Hematopoietic multipotent progenitor cell treated with erythropoietin and hydrocortisone succinate and interleukin-3 and kit ligand, for 15 days (in vitro differentiated cells): ENCODE data around the gene PTPRD.
"Not testable (repeated sequence)": the region's sequence is repeated elsewhere in the genome, so short reads cannot be mapped to it uniquely, and the experiment has no call there.

Experiments
- DNase-seq: peaks from one replicate; pipeline ENCODE4 v3.0.0-alpha.2; 2015; ENCODE audit warnings: low spot score

The PTPRD gene

GRCh38 chr9:10479172-10479571 lies 133.6 kb downstream of the PTPRD start:
- DNase-seq = no peak

- DNase-seq = not testable (repeated sequence)
Observed at GRCh38 chr9:10449201-10449617, 163.6 kb downstream of the PTPRD start.

DNA sequence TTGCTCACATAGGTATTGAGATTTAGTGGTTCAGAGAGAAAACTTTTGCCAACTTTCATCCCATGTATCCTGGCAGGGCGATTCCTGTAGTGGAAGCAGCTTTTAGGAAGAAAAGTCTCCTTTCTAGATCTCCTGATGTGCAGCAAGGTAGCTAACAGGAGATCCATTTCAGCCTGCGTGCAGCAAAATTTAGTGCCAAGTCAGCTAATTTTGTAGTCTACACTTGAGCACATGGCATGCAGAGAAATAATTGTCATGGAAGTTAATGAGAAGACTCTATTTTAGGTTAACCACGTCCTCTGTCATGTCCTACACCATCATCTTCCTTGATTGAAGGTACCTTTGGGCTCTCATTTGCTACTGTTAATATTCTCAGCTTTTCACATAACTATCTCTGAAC lies 165.8 kb downstream of the PTPRD start:
- DNase-seq = no peak

GRCh38 chr9:10443868-10444204 lies 169.0 kb downstream of the PTPRD start:
- DNase-seq = no peak

- DNase-seq = no peak
Observed at GRCh38 chr9:10443181-10443867, 169.5 kb downstream of the PTPRD start.

DNA sequence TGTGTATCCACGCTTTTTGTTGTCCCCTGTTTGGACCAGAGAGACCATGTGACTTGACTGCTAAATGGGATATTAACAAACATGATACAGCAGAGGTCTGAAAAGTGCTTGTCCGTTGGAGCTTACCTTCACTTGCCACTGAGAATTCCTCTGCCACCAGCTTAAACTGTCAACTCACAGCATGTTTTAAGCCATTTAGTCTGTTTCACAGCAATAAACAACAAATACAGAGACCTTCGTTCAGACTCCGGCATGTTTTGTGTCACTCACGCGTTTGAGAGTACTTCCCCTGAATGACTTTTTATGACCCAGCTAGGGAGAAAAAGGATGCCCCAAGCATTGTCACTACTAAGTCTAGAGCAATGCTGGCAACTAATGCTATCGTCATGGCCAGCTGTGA lies 173.8 kb downstream of the PTPRD start:
- DNase-seq = no peak

- no peak for DNase-seq
Observed at GRCh38 chr9:10436756-10437155, 176.0 kb downstream of the PTPRD start.

- DNase-seq = no peak
Observed at GRCh38 chr9:10434412-10434811, 178.4 kb downstream of the PTPRD start.

GRCh38 chr9:10411272-10411671 lies 201.5 kb downstream of the PTPRD start:
- no peak for DNase-seq

DNA sequence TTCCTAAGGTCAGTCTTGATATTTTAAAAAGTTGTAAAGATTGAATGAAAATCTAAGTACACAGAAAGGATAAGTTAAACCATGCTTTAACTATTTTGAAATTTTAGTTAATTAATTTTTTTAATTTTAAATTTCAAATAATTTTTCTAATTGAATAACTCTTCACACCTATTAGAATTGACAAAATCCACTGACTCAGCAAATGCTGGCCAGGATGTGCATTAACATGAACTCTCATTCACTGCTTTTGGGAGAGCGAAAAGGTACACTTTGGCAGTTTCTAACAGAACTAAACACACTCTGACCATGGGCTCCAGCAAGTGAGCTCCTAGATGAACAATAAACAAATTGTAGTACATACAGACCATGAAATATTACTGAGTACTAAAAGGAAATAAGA lies 209.5 kb downstream of the PTPRD start:
- DNase-seq = no peak

GRCh38 chr9:10396615-10397014 lies 216.2 kb downstream of the PTPRD start:
- DNase-seq = no peak

DNA sequence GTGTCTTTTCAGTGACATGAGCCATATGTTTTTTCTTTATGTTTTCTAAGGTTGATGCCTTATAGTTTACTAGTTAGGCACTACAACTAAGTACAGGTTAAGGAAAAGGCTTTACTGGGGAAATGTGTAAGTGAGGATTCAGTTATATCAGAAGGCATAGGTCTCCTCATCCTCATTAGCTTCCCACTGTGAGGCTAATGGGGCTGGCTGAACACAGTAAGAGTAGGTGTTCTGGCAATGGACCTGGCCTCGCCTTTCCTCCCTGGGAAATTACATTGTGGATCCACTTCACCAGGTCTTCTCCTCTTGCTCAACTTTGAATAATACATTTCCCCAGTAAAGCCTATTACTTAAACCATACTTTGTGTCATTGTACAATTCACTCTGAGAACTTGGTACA lies 225.5 kb downstream of the PTPRD start:
- no peak for DNase-seq

DNA sequence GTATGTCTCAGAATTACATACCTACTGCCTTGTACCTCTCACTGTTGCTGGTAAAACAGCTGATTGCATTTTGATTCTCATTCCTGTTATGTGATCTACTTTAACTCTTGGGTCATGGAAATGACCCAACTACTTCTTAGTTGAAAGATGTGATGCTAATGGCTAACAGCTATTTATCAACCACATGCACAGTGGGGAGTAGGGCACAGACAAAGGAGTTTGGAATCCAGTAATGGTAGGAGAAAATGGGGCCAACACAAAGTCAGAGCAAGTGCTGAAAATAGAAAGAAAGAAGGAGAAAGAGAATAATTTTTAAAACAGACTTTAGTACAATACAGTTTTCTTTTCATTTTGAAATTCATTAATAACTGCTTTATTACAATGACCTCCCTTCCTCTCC lies 241.0 kb downstream of the PTPRD start:
- DNase-seq = no peak

DNA sequence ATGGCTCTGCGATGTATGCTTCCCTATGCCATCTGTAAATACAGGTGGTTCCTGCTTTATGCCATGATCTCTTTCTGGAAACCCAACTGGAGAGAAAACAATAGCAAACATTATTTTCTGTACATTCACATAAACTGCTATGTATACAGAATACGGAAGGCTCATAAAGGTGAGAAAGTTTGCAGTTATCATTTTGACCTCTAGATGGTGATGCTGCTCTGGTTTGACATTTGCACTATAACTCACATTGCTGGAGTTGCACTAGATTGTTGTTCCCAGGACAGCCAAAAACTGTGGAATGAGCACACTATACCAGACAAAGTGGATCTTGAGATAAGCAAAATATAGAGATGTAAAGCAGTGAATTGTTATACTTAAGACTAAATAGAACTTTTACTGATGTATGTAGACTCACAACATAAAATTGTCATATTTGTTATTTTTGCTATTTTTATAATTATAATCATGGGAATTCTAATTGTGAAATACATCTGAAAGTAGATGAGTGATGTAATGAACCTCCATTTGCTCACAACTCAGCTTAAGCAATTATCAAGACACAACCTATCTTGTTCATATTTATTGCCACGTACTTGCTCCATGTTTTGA lies 246.5 kb downstream of the PTPRD start:
- peak; percentile 3 for DNase-seq

GRCh38 chr9:10354591-10354990 lies 258.2 kb downstream of the PTPRD start:
- DNase-seq = no peak

DNA sequence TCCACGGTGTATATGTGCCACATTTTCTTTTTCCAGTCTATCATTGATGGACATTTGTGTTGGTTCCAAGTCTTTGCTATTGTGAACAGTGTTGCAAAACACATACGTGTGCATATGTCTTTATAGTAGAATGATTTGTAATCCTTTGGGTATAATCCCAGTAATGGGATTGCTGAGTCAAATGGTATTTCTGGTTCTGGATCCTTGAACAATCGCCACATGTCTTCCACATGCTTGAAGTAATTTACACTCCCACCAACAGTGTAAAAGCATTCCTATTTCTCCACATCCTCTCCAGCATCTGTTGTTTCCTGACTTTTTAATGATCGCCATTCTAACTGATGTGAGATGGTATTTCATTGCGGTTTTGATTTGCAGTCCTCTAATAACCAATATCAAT lies 267.2 kb downstream of the PTPRD start:
- DNase-seq = not testable (repeated sequence)

GRCh38 chr9:10341057-10341456 lies 271.7 kb downstream of the PTPRD start:
- no peak for DNase-seq

- no peak for DNase-seq
Observed at GRCh38 chr9:10339152-10339551, 273.6 kb downstream of the PTPRD start.

- no peak for DNase-seq
Observed at GRCh38 chr9:10331157-10331556, 281.6 kb downstream of the PTPRD start.

- DNase-seq = no peak
Observed at GRCh38 chr9:10282084-10282483, 330.7 kb downstream of the PTPRD start.

DNA sequence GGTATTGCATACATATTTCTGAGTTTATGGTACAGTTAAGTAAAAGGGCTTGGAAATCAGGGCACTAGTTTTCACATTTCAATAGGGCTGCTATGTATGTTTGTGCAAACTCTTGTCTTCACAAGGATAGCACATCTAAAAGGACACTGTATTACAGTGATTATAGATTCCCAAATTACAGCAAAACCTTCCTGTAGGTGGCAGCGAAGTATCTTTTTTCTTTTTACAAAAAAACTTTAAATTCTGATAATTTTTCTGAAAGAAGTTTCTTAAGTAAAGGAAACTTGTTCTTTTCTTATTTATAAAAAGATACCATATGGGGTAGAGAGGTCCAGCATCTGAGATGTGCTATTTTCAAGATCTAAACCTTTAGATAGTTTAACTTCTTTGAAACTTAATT lies 337.8 kb downstream of the PTPRD start:
- no peak for DNase-seq

DNA sequence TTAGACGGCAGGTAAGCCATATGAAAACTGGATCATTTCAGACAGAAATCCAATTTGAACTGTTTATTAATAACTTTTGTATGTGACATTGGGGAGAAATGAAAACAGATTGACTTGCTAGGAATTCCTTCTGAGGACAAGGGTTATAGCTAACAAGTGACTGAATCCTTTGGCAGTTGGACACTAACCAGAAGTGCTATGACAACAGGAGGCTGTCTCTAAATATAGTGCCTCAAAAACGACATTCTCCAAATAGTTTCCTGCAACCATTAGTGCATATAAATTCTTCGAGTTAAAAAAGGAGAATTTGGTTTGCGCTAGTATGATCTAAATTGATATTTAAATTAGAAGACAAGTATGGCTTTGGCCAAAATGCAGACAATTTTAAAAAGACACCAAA lies 338.6 kb downstream of the PTPRD start:
- DNase-seq = no peak

- DNase-seq = no peak
Observed at GRCh38 chr9:10272830-10273229, 340.0 kb downstream of the PTPRD start.
